ENCODE data around the gene RPS15A. TPM values are rescaled to one million over a fixed set of nuclear protein-coding genes. Genes with fewer than 3 reads are reported as not detected.

Gene RPS15A
- total RNA-seq, 2 donors from 2014 or later, result 836 to 2,411 TPM

DNA sequence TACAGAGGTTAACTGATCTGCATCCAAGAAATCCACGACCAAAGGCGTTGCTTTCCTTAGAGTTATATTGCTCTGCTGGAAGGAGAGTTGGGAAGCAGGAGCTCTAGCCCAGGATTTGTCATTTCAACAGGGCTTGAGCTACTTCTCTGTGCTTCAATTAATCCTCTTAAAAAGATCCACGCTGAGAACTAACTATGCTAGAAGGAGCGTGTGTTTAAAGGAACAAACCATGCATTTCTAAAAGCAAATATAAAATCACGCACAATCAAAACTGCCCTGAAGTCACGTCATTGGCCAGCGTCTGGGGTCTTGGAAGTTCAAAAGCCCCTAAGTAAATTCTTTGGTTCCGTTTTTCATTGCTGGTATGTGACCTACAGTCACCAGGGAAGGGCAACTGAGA is 10.2 kb upstream of the RPS15A start:
- no peak for DNase-seq (ENCODE audit: low spot score)
- Histone ChIP-seq H3K27me3 (replicated peaks; ENCODE audit: insufficient read depth) (no peaks in the 10 kb centered on the region), H3K4me1 (replicated peaks) (peaks cover 5% of the 10 kb centered on the region), H3K36me3 (no peaks in the 10 kb centered on the region), H3K9me3 (no peaks in the 10 kb centered on the region), H3K4me3 (peak overlapping the region; percentile 81 to 82), H3K27ac (peak overlapping the region; percentile 86 to 89)
- 2% methylated on average over 8 of the region's 8 CpGs for WGBS
- TF ChIP-seq POLR2AphosphoS5 (IDR thresholded peaks at IDR 0.05), result no peak
- TF ChIP-seq CTCF (IDR thresholded peaks at IDR 0.05), result no peak
- TF ChIP-seq POLR2A (IDR thresholded peaks at IDR 0.05), result no peak
- intact Hi-C loops (cut with DNase I), result loop anchor here (2.0 kb wide), 2 partner anchors 127 to 169 kb away; partner anchors contain the start of gene SMG1

- Histone ChIP-seq H3K4me3 (no peak overlapping the region), H3K9me3 (no peaks in the 10 kb centered on the region), H3K27ac (no peak overlapping the region), H3K27me3 (replicated peaks; ENCODE audit: insufficient read depth) (no peaks in the 10 kb centered on the region), H3K36me3 (no peaks in the 10 kb centered on the region), H3K4me1 (replicated peaks) (peaks cover 5% of the 10 kb centered on the region)
- no peak for TF ChIP-seq POLR2AphosphoS5 (IDR thresholded peaks at IDR 0.05)
- no peak for TF ChIP-seq POLR2A (IDR thresholded peaks at IDR 0.05)
- no peak for TF ChIP-seq CTCF (IDR thresholded peaks at IDR 0.05)
- intact Hi-C loops (cut with DNase I), result no loop called here
- 74% methylated on average over 3 of the region's 3 CpGs for WGBS
- DNase-seq (ENCODE audit: low spot score), result no peak
Observed at GRCh38 chr16:18799500-18799899, 9.4 kb upstream of the RPS15A start.

DNA sequence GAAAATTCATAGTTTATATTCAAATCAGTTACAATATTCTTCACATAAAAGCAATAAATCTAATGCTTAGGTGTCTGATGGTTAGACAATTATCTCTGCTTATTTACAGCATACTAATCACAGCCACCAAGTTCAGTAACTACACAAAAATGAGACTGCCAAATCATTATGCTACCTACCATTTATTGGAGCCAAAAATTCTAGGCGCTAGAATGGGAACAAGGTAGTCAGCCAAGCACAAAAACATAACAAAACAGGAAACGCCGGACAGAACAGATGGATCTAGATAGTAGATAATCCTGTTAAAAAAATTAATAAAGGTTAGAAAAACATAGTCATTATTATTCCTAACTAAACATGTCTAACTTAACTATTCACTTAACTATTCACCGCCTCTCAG is 7.6 kb upstream of the RPS15A start:
- intact Hi-C loops (cut with DNase I), result no loop called here
- 30% methylated on average over 4 of the region's 4 CpGs for WGBS

DNA sequence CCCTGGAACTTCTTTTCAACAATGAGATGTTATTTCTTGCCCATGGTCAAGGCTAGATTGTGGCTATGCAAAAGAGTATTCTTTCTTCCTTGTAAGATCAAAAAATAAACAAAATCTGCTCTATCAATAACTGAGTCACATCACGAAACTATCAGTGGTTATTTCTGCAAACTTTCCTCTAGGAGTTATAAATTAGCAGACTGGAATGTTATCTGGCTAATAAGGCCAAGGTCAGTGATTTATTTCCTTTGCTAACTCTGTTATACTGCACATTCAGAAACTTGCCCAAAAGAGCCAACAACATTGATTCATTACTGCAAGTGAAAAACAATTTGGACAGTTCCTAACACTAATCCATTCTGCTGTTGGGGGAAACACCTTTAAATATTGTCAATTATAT is 6.2 kb upstream of the RPS15A start:
- H3K4me3 ChIP-seq, result no peak overlapping the region
- peaks cover 0 to 3% of the 10 kb centered on the region in 2 donors for H3K36me3 ChIP-seq
- WGBS, result 61% methylated on average over 1 of the region's 1 CpG
- no peaks in the 10 kb centered on the region for H3K27me3 ChIP-seq (replicated peaks; ENCODE audit: insufficient read depth)
- intact Hi-C loops (cut with DNase I), result no loop called here
- no peak for TF ChIP-seq POLR2AphosphoS5 (IDR thresholded peaks at IDR 0.05)
- no peak for TF ChIP-seq CTCF (IDR thresholded peaks at IDR 0.05)
- no peak for TF ChIP-seq POLR2A (IDR thresholded peaks at IDR 0.05)
- no peak overlapping the region for H3K27ac ChIP-seq
- no peak for DNase-seq (ENCODE audit: low spot score)
- no peaks in the 10 kb centered on the region for H3K9me3 ChIP-seq
- H3K4me1 ChIP-seq (replicated peaks), result peaks cover 5% of the 10 kb centered on the region

More for the DNA sequence above, 7.6 kb upstream of the RPS15A start:
- H3K36me3 ChIP-seq, result peaks cover 0 to 3% of the 10 kb centered on the region in 2 donors
- TF ChIP-seq POLR2AphosphoS5 (IDR thresholded peaks at IDR 0.05) (peak; percentile 6), CTCF (IDR thresholded peaks at IDR 0.05) (no peak), POLR2A (IDR thresholded peaks at IDR 0.05) (no peak)
- no peak for DNase-seq (ENCODE audit: low spot score)
- peak overlapping the region in 1 of 2 donors; percentile 6 for H3K27ac ChIP-seq
- H3K4me1 ChIP-seq (replicated peaks), result peaks cover 5% of the 10 kb centered on the region
- no peaks in the 10 kb centered on the region for H3K27me3 ChIP-seq (replicated peaks; ENCODE audit: insufficient read depth)
- H3K9me3 ChIP-seq, result no peaks in the 10 kb centered on the region
- H3K4me3 ChIP-seq, result no peak overlapping the region

GRCh38 chr16:18792836-18793433 is 2.8 kb upstream of the RPS15A start:
- WGBS, result 92% methylated on average over 11 of the region's 11 CpGs
- intact Hi-C loops (cut with DNase I), result no loop called here
- peaks cover 8% of the 10 kb centered on the region for H3K4me1 ChIP-seq (replicated peaks)
- no peak overlapping the region for H3K27ac ChIP-seq
- no peaks in the 10 kb centered on the region for H3K27me3 ChIP-seq (replicated peaks; ENCODE audit: insufficient read depth)
- TF ChIP-seq CTCF (IDR thresholded peaks at IDR 0.05) (no peak), POLR2AphosphoS5 (IDR thresholded peaks at IDR 0.05) (no peak), POLR2A (IDR thresholded peaks at IDR 0.05) (no peak)
- no peaks in the 10 kb centered on the region for H3K9me3 ChIP-seq
- no peak for DNase-seq (ENCODE audit: low spot score)
- peaks cover 0 to 3% of the 10 kb centered on the region in 2 donors for H3K36me3 ChIP-seq
- H3K4me3 ChIP-seq, result no peak overlapping the region

Measured in prostate gland (tissue), 2 donors.